Chondrocyte (in vitro differentiated cells): ENCODE measurements around the gene STK40. TPM values are rescaled to one million over a fixed set of nuclear protein-coding genes. Genes with fewer than 3 reads are reported as not detected.

ENCODE experiments used
- DNase-seq: peaks from one replicate; pipeline ENCODE4 v3.0.0; 2021; ENCODE audit warnings: mixed read lengths, low spot score
- H3K27ac Mint-ChIP-seq: one replicate; pipeline ENCODE4 v1.8.0; 2021; ENCODE audit warnings: mild to moderate bottlenecking, moderate library complexity, mixed read lengths; ENCODE audit not compliant: unreplicated experiment
- H3K27me3 Mint-ChIP-seq: 2 replicates; pipeline ENCODE4 v1.8.0; 2021; ENCODE audit warnings: low read depth, mixed read lengths
- H3K36me3 Mint-ChIP-seq: 2 replicates; pipeline ENCODE4 v1.8.0; 2021; ENCODE audit warnings: low read depth, mixed read lengths
- H3K4me1 Mint-ChIP-seq: 2 replicates; pipeline ENCODE4 v1.8.0; 2021; ENCODE audit warnings: low read depth, mild to moderate bottlenecking, mixed read lengths
- H3K4me3 Mint-ChIP-seq: one replicate; pipeline ENCODE4 v1.8.0; 2021; ENCODE audit warnings: mild to moderate bottlenecking, moderate library complexity, mixed read lengths; ENCODE audit not compliant: unreplicated experiment
- H3K9me3 Mint-ChIP-seq: 2 replicates; pipeline ENCODE4 v1.8.0; 2021; ENCODE audit warnings: low read depth, mixed read lengths
- CTCF ChIP-seq: fragments of 200-600 bp; sonication (generic); IDR thresholded peaks from 2 replicates; pipeline ENCODE4 v1.5.0; 2021; ENCODE audit warnings: antibody characterized with exemption, mild to moderate bottlenecking, moderate library complexity
- total RNA-seq: library from RNA; stranded (reverse); gene quantifications from 3 replicates; pipeline ENCODE4 v1.2.1, GENCODE V29; 2021

STK40 gene
- total RNA-seq, 1 donor from 2014 or later, result 63.7 TPM

DNA sequence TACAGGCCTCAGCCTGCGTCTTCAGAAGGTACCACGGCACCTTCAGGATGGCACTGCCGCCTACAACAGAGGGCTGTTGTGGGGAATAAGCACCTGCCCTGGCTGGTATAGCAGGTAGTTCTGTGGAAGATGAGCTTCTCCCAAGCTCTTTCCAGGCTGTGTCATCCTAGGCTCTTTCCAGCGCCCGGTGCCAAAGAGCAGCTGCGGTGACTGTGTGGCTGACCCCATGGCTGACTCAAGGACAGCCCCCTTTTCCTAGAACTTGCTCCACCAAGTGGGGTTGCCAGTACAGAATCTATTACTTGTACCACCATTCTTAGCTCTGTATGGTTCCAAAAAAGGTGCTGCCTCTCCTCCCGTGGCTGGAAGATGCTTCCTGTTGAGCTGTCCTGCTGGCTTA is 40.4 kb downstream of the STK40 start:
- Mint-ChIP-seq H3K36me3 (peaks cover 34% of the 10 kb centered on the region), H3K4me1 (peaks cover 29% of the 10 kb centered on the region), H3K9me3 (no peaks in the 10 kb centered on the region), H3K27me3 (no peaks in the 10 kb centered on the region), H3K27ac (no peak overlapping the region), H3K4me3 (no peak overlapping the region)
- TF ChIP-seq CTCF, result no peak
- no peak for DNase-seq

GRCh38 chr1:36344395-36344680 is 41.4 kb downstream of the STK40 start:
- peaks cover 19% of the 10 kb centered on the region for H3K4me1 Mint-ChIP-seq
- H3K4me3 Mint-ChIP-seq, result no peak overlapping the region
- no peak for DNase-seq
- H3K36me3 Mint-ChIP-seq, result peaks cover 35% of the 10 kb centered on the region
- TF ChIP-seq CTCF, result no peak
- H3K27me3 Mint-ChIP-seq, result no peaks in the 10 kb centered on the region
- no peak overlapping the region for H3K27ac Mint-ChIP-seq
- no peaks in the 10 kb centered on the region for H3K9me3 Mint-ChIP-seq

- H3K4me3 Mint-ChIP-seq, result no peak overlapping the region
- peaks cover 35% of the 10 kb centered on the region for H3K36me3 Mint-ChIP-seq
- no peak for TF ChIP-seq CTCF
- no peaks in the 10 kb centered on the region for H3K9me3 Mint-ChIP-seq
- peak overlapping the region; percentile 59 for H3K27ac Mint-ChIP-seq
- DNase-seq, result no peak
- peaks cover 15% of the 10 kb centered on the region for H3K4me1 Mint-ChIP-seq
- no peaks in the 10 kb centered on the region for H3K27me3 Mint-ChIP-seq
Measured at GRCh38 chr1:36343651-36344394, 41.9 kb downstream of the STK40 start.

DNA sequence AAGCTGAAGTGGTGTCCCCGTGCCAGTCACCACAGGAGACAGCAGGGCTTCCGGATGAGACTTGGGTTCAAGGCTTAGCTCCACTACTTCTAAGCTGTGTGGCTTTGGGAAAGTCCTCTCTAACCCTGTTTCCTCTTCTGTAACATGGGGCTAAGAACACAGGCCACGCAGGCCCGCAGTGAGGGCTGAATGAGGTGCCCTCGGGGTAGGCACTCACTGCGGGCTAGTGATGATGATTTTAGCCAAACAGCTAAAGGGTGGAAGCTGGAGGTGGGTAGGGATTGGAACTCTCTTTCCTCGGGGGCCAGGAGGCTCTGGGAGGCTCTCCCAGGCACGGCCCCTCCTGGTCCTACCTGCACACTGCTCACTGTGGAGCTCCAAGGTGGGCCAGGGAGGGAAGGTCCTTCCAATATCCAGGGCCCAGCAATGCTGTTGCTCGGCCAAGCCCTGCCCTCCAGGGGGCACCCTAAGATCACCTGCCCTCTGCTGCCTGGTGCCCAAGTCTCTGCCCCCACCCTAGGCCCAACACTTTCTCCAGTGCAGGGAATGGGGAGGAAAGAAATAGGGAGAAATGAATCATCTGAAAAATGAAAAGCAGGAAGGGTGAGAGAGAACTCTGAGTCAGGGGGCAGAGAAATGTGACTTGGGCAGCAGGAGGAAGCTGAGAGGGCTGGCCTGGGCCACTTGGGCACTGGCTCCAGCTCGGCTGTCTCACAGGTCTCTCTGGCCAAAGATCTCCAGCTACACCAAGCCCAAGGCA is 43.1 kb downstream of the STK40 start:
- Mint-ChIP-seq H3K27me3 (no peaks in the 10 kb centered on the region), H3K4me1 (peaks cover 15% of the 10 kb centered on the region), H3K27ac (peak overlapping the region; percentile 68), H3K4me3 (no peak overlapping the region), H3K9me3 (no peaks in the 10 kb centered on the region), H3K36me3 (peaks cover 30% of the 10 kb centered on the region)
- peak; percentile 80 for TF ChIP-seq CTCF
- no peak for DNase-seq

DNA sequence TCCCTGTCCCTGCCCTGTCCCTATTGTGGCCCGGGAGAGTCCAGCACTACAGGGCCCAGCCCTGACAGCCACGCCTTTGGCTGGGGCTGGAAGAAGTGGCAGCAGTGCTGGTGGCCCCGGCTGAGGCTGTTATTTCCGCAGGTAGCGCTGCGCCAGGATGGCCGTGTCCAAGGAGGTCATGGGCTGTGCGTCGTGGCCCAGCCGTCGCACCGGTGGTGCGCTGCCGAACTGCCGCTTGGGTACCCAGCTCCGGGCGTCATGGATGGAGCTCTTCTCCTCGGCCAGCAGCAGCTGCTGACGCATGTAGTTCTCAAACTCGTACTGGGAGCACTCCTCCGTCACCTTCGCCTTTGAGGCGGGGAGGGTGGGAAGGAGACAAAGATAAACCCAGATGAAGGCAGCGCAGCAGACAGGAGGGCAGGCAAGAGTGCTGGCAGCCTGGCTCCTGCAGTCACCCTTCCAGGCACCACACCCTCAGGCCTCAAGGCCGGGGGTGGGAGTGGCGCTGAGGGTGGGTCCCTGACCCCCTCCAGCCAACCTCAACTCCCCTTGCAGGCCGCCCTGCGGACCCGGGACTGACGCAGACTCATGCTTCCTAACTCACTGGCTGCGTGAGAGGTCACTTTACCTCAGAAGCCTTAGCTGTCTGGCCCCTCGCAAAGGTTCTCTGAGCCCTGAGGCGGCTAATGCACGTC is 44.0 kb downstream of the STK40 start:
- no peak for DNase-seq
- peaks cover 23% of the 10 kb centered on the region for H3K36me3 Mint-ChIP-seq
- no peaks in the 10 kb centered on the region for H3K27me3 Mint-ChIP-seq
- TF ChIP-seq CTCF, result no peak
- no peak overlapping the region for H3K4me3 Mint-ChIP-seq
- H3K9me3 Mint-ChIP-seq, result no peaks in the 10 kb centered on the region
- H3K27ac Mint-ChIP-seq, result no peak overlapping the region
- peaks cover 15% of the 10 kb centered on the region for H3K4me1 Mint-ChIP-seq
